Measurements from ENCODE around the gene LNX1. TPM values are rescaled to one million over a fixed set of nuclear protein-coding genes. Genes with fewer than 3 reads are reported as not detected.

The LNX1 gene
- total and polyA plus RNA-seq, 2 donors (not counting 3 experiments of a cell fraction or from before 2014, with no cell fraction given), result 0.72 to 1.3 TPM

- Histone ChIP-seq H3K4me1 (ENCODE audit: control insufficient read depth, extremely low read depth, insufficient read depth, low read length) (peaks cover 8% of the 10 kb centered on the region), H3K4me3 (replicated peaks in 1 of 3; ENCODE audit: insufficient read depth in 1 of 3, low read depth in 1 of 3, low read length in 3 of 3) (no peak overlapping the region), H2AFZ (ENCODE audit: low read depth, low read length) (no peak overlapping the region), H3K36me3 (ENCODE audit: control insufficient read depth in 2 of 2, extremely low read depth in 1 of 2, insufficient read depth in 2 of 2, low read length in 2 of 2) (no peaks in the 10 kb centered on the region), H3K9me1 (replicated peaks; ENCODE audit: control insufficient read depth, extremely low read depth, insufficient read depth, low read length) (no peaks in the 10 kb centered on the region), H3K79me2 (ENCODE audit: control insufficient read depth, insufficient read depth, low read length) (no peaks in the 10 kb centered on the region), H3K4me2 (ENCODE audit: insufficient read depth, low read length) (no peak overlapping the region), H3K27ac (ENCODE audit: insufficient read depth, low read depth, low read length) (no peak overlapping the region), H3K9me3 (replicated peaks; ENCODE audit: control insufficient read depth, insufficient read depth, low read length) (no peaks in the 10 kb centered on the region), H4K20me1 (replicated peaks; ENCODE audit: control insufficient read depth, extremely low read depth, insufficient read depth, low read length) (no peaks in the 10 kb centered on the region), H3K9ac (replicated peaks; ENCODE audit: extremely low read depth, insufficient read depth, low read length) (no peak overlapping the region), H3K27me3 (ENCODE audit: control insufficient read depth in 2 of 2, insufficient read depth in 2 of 2, low read length in 2 of 2) (no peaks in the 10 kb centered on the region)
- TF ChIP-seq FOS (IDR thresholded peaks at IDR 0.05; ENCODE audit: borderline replicate concordance, insufficient read depth, low read length) (no peak), MYC (IDR thresholded peaks at IDR 0.05; ENCODE audit: low read depth, low read length) (no peak), POLR2AphosphoS5 (IDR thresholded peaks at IDR 0.05; ENCODE audit: insufficient read depth, low read depth, low read length) (no peak), EZH2 (IDR thresholded peaks at IDR 0.05; ENCODE audit: borderline replicate concordance, low read depth, low read length, severe bottlenecking) (no peak), GATA2 (IDR thresholded peaks at IDR 0.05; ENCODE audit: insufficient read depth, insufficient read length, low read depth, low read length) (no peak), POLR2A (IDR thresholded peaks at IDR 0.05; ENCODE audit: low read depth, low read length) (no peak), JUN (IDR thresholded peaks at IDR 0.05; ENCODE audit: borderline replicate concordance, insufficient read depth, insufficient read length, low read depth) (no peak)
- TF ChIP-seq, protein P1, sequence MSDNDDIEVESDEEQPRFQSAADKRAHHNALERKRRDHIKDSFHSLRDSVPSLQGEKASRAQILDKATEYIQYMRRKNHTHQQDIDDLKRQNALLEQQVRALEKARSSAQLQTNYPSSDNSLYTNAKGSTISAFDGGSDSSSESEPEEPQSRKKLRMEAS (IDR thresholded peaks at IDR 0.05; ENCODE audit: insufficient read depth, insufficient read length), result no peak
- TF ChIP-seq, protein P2, sequence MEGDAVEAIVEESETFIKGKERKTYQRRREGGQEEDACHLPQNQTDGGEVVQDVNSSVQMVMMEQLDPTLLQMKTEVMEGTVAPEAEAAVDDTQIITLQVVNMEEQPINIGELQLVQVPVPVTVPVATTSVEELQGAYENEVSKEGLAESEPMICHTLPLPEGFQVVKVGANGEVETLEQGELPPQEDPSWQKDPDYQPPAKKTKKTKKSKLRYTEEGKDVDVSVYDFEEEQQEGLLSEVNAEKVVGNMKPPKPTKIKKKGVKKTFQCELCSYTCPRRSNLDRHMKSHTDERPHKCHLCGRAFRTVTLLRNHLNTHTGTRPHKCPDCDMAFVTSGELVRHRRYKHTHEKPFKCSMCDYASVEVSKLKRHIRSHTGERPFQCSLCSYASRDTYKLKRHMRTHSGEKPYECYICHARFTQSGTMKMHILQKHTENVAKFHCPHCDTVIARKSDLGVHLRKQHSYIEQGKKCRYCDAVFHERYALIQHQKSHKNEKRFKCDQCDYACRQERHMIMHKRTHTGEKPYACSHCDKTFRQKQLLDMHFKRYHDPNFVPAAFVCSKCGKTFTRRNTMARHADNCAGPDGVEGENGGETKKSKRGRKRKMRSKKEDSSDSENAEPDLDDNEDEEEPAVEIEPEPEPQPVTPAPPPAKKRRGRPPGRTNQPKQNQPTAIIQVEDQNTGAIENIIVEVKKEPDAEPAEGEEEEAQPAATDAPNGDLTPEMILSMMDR (IDR thresholded peaks at IDR 0.05; ENCODE audit: extremely low read depth in 1 of 2, insufficient read depth in 1 of 2, low read depth in 1 of 2, low read length in 2 of 2), result no peak
- intact Hi-C loops (cut with micrococcal nuclease) (no loop called here), dilution Hi-C loops (cut with MboI; ENCODE audit: extremely low pct_ligation_motif_present, low sequenced_read_pairs) (no loop called here)
- BruUV-seq (replicated peaks), result no TSS peak
- POLR2A ChIA-PET, result no interaction called here
- FAIRE-seq (no peak), DNase-seq (ENCODE audit: low read depth, low spot score) (no peak)
- CTCF ChIA-PET, result no interaction called here
Measured at GRCh38 chr4:53532521-53532920, 58.8 kb downstream of the LNX1 start.

All from endothelial cell of umbilical vein (primary cell).